ENCODE data around the gene MT4.

- TF ChIP-seq, protein P1, sequence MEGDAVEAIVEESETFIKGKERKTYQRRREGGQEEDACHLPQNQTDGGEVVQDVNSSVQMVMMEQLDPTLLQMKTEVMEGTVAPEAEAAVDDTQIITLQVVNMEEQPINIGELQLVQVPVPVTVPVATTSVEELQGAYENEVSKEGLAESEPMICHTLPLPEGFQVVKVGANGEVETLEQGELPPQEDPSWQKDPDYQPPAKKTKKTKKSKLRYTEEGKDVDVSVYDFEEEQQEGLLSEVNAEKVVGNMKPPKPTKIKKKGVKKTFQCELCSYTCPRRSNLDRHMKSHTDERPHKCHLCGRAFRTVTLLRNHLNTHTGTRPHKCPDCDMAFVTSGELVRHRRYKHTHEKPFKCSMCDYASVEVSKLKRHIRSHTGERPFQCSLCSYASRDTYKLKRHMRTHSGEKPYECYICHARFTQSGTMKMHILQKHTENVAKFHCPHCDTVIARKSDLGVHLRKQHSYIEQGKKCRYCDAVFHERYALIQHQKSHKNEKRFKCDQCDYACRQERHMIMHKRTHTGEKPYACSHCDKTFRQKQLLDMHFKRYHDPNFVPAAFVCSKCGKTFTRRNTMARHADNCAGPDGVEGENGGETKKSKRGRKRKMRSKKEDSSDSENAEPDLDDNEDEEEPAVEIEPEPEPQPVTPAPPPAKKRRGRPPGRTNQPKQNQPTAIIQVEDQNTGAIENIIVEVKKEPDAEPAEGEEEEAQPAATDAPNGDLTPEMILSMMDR (IDR thresholded peaks at IDR 0.05): no peak
- TF ChIP-seq EZH2phosphoT487 (IDR thresholded peaks at IDR 0.05) (no peak), EZH2 (IDR thresholded peaks at IDR 0.05) (no peak)
Observed at GRCh38 chr16:56542039-56542438, 22.8 kb upstream of the MT4 start.

Data from neural progenitor cell (in vitro differentiated cells).